ENCODE data around the gene FKBP1B.
"Not testable (repeated sequence)": the region's sequence is repeated elsewhere in the genome, so short reads cannot be mapped to it uniquely, and the experiment has no call there.

FKBP1B gene

GRCh38 chr2:24049485-24050021 is at the start of gene FKBP1B:
Gene FKBP1B (plus strand): TSS chr2:24049741. CDS start chr2:24049850, 109 bp downstream.
- intact Hi-C loops (cut with DNase I): loop anchor here (10.0 kb wide), 1 partner anchor 125 kb away; the partner anchor contains the start of gene ATAD2B
- peak; percentile 18 to 91 (median 72) for DNase-seq

GRCh38 chr2:24007693-24008092 is 41.8 kb upstream of the FKBP1B start:
- DNase-seq: no peak
- intact Hi-C loops (cut with DNase I): no loop called here

- DNase-seq: no peak
- intact Hi-C loops (cut with DNase I): no loop called here
These were observed 40.7 kb upstream of the FKBP1B start for GRCh38 chr2:24008672-24009366.

GRCh38 chr2:24009367-24009679 is 40.2 kb upstream of the FKBP1B start:
- no peak for DNase-seq
- intact Hi-C loops (cut with DNase I): no loop called here

- DNase-seq: peak in 1 of 42 donors; percentile 12
- intact Hi-C loops (cut with DNase I): no loop called here
These were observed 39.7 kb upstream of the FKBP1B start, which contains the start of gene MFSD2B for GRCh38 chr2:24009680-24010476. Gene MFSD2B (plus strand): TSS chr2:24010085. CDS start chr2:24010097, 12 bp downstream.

- DNase-seq: no peak
- intact Hi-C loops (cut with DNase I): no loop called here
These were observed 38.9 kb upstream of the FKBP1B start for GRCh38 chr2:24010477-24011249.

GRCh38 chr2:24011250-24012104 is 38.1 kb upstream of the FKBP1B start:
- intact Hi-C loops (cut with DNase I): no loop called here
- DNase-seq: no peak

- no peak for DNase-seq
- intact Hi-C loops (cut with DNase I): no loop called here
These were observed 36.9 kb upstream of the FKBP1B start for GRCh38 chr2:24012521-24013188.

GRCh38 chr2:24014902-24015301 is 34.6 kb upstream of the FKBP1B start:
- DNase-seq; intact Hi-C loops (cut with DNase I): not testable (repeated sequence)

GRCh38 chr2:24015562-24016375 is 33.8 kb upstream of the FKBP1B start:
- intact Hi-C loops (cut with DNase I): no loop called here
- peak in 1 of 42 donors; percentile 33 for DNase-seq

GRCh38 chr2:24016376-24016761 is 33.2 kb upstream of the FKBP1B start:
- intact Hi-C loops (cut with DNase I): no loop called here
- DNase-seq: no peak

- peak in 9 of 42 donors; percentile 31 to 68 (median 40) for DNase-seq
- intact Hi-C loops (cut with DNase I): no loop called here
These were observed 32.5 kb upstream of the FKBP1B start for GRCh38 chr2:24016853-24017703.

- intact Hi-C loops (cut with DNase I): no loop called here
- no peak for DNase-seq
These were observed 31.8 kb upstream of the FKBP1B start for GRCh38 chr2:24017711-24018110.

GRCh38 chr2:24018241-24018640 is 31.3 kb upstream of the FKBP1B start:
- intact Hi-C loops (cut with DNase I): no loop called here
- DNase-seq: no peak

- intact Hi-C loops (cut with DNase I): no loop called here
- DNase-seq: peak in 1 of 42 donors; percentile 31
These were observed 29.8 kb upstream of the FKBP1B start for GRCh38 chr2:24019729-24020128.

GRCh38 chr2:24020244-24020643 is 29.3 kb upstream of the FKBP1B start:
- intact Hi-C loops (cut with DNase I): no loop called here
- DNase-seq: peak in 1 of 42 donors; percentile 16
